Lower leg skin (tissue), 3 donors: ENCODE data around the gene GALNT2.

ENCODE experiments used
- POLR2A ChIP-seq, 2 donors: fragments of 450-650 bp; IDR thresholded peaks; one replicate each; pipeline ENCODE4 v1.6.1; 2016 to 2017; ENCODE audit warnings: antibody characterized with exemption in 2 of 2, mild to moderate bottlenecking in 1 of 2, moderate library complexity in 1 of 2
- TF ChIP-seq, protein P1 (sequence below), 3 donors: fragments of 450-650 bp; IDR thresholded peaks; one replicate each; pipeline ENCODE4 v1.5.1; 2016; ENCODE audit warnings: antibody characterized with exemption in 3 of 3, mild to moderate bottlenecking in 3 of 3, moderate library complexity in 2 of 3

DNA sequence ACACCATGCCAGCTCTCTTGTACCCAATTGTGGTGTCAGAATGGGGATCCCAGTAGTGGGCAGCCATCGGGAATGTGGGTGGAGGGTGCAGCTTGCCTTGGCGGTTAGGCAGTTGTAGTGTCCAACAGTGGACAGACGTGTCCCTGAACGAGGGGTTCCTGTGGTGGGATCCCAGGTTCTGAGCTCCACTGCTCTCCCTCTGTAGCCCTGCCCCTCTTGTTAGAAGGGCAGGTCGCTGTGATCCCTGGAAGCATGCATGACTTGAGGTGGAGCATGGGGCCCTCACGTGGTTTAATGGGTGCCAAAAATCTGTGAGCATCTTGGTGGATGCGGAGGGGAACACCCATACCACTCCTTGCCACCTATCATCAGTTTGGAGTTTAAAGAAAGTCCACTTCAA, 4.3 kb downstream of the GALNT2 start:
- TF ChIP-seq, protein P1, sequence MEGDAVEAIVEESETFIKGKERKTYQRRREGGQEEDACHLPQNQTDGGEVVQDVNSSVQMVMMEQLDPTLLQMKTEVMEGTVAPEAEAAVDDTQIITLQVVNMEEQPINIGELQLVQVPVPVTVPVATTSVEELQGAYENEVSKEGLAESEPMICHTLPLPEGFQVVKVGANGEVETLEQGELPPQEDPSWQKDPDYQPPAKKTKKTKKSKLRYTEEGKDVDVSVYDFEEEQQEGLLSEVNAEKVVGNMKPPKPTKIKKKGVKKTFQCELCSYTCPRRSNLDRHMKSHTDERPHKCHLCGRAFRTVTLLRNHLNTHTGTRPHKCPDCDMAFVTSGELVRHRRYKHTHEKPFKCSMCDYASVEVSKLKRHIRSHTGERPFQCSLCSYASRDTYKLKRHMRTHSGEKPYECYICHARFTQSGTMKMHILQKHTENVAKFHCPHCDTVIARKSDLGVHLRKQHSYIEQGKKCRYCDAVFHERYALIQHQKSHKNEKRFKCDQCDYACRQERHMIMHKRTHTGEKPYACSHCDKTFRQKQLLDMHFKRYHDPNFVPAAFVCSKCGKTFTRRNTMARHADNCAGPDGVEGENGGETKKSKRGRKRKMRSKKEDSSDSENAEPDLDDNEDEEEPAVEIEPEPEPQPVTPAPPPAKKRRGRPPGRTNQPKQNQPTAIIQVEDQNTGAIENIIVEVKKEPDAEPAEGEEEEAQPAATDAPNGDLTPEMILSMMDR (IDR thresholded peaks at IDR 0.05): no peak
- no peak for TF ChIP-seq POLR2A (IDR thresholded peaks at IDR 0.05)
